ENCODE measurements around the gene GSE1. TPM values are rescaled to one million over a fixed set of nuclear protein-coding genes. Genes with fewer than 3 reads are reported as not detected.

The GSE1 gene
- total and polyA plus RNA-seq, 2 experiments from 2014 or later, result 32.4 to 135 TPM

GRCh38 chr16:85593494-85594221, 19.5 kb upstream of the GSE1 start:
- no peak overlapping the region for H3K4me3 Mint-ChIP-seq
- H3K4me1 Mint-ChIP-seq, result peaks cover 32% of the 10 kb centered on the region
- H3K36me3 Mint-ChIP-seq (ENCODE audit: low read depth), result no peaks in the 10 kb centered on the region; the same call in 2 of the 3 replicates
- H3K4me2 ChIP-seq, result peak overlapping the region; percentile 48; the same call in 1 of the 2 replicates
- DNase-seq (ENCODE audit: low spot score), result no peak
- no peaks in the 10 kb centered on the region for H3K9me3 Mint-ChIP-seq
- H3K27me3 Mint-ChIP-seq (ENCODE audit: insufficient read depth, low read depth, poor library complexity), result peaks cover 5% of the 10 kb centered on the region
- H3K27me3 ChIP-seq (ENCODE audit: insufficient read depth), result no peaks in the 10 kb centered on the region
- H4K20me1 ChIP-seq (replicated peaks; ENCODE audit: insufficient read depth), result no peaks in the 10 kb centered on the region; the same call in 1 of the 2 replicates
- no peak overlapping the region for H3K27ac Mint-ChIP-seq
- ATAC-seq, result peak; percentile 24
- H2AFZ ChIP-seq, result no peak overlapping the region
- H3K4me1 ChIP-seq (ENCODE audit: insufficient read depth), result peaks cover 16% of the 10 kb centered on the region
- H3K9me2 ChIP-seq (ENCODE audit: insufficient read depth), result peaks cover 6% of the 10 kb centered on the region; the same call in 1 of the 2 replicates
- H3K79me2 ChIP-seq (replicated peaks; ENCODE audit: insufficient read depth), result peaks cover 29% of the 10 kb centered on the region
- peaks cover 11% of the 10 kb centered on the region; the same call in 1 of the 2 replicates for H3F3A ChIP-seq (replicated peaks; ENCODE audit: low read depth)
- no peak overlapping the region for H3K4me3 ChIP-seq
- H3K36me3 ChIP-seq (ENCODE audit: insufficient read depth), result no peaks in the 10 kb centered on the region
- H3K27ac ChIP-seq (ENCODE audit: low read depth), result no peak overlapping the region
- TF ChIP-seq ZNF114 (CRISPR knock-in tag; IDR thresholded peaks at IDR 0.05), result no peak
- TF ChIP-seq NANOG (IDR thresholded peaks at IDR 0.05; ENCODE audit: borderline replicate concordance), result no peak
- TF ChIP-seq EZH2phosphoT487 (IDR thresholded peaks at IDR 0.05; ENCODE audit: unreplicated experiment), result no peak
- TF ChIP-seq CREB1 (CRISPR knock-in tag; IDR thresholded peaks at IDR 0.05; ENCODE audit: low read depth), result no peak
- no peak for TF ChIP-seq JUNB (IDR thresholded peaks at IDR 0.05; ENCODE audit: unreplicated experiment)
- TF ChIP-seq CTCF (conservative IDR thresholded peaks at IDR 0.05; ENCODE audit: low read depth in 2 of 2), result no peak

- no peaks in the 10 kb centered on the region for H3K9me3 Mint-ChIP-seq
- peaks cover 10% of the 10 kb centered on the region; the same call in 1 of the 2 replicates for H3F3A ChIP-seq (replicated peaks; ENCODE audit: low read depth)
- no peak for DNase-seq (ENCODE audit: low spot score)
- no peak overlapping the region for H3K4me3 Mint-ChIP-seq
- H3K27ac ChIP-seq (ENCODE audit: low read depth), result no peak overlapping the region
- H4K20me1 ChIP-seq (replicated peaks; ENCODE audit: insufficient read depth), result no peaks in the 10 kb centered on the region; the same call in 1 of the 2 replicates
- H3K4me2 ChIP-seq, result no peak overlapping the region
- H3K27ac Mint-ChIP-seq, result no peak overlapping the region
- H3K36me3 Mint-ChIP-seq (ENCODE audit: low read depth), result no peaks in the 10 kb centered on the region; the same call in 2 of the 3 replicates
- H3K27me3 ChIP-seq (ENCODE audit: insufficient read depth), result no peaks in the 10 kb centered on the region
- H3K27me3 Mint-ChIP-seq (ENCODE audit: insufficient read depth, low read depth, poor library complexity), result peaks cover 7% of the 10 kb centered on the region
- peaks cover 6% of the 10 kb centered on the region; the same call in 1 of the 2 replicates for H3K9me2 ChIP-seq (ENCODE audit: insufficient read depth)
- H3K4me1 Mint-ChIP-seq, result peaks cover 37% of the 10 kb centered on the region
- no peaks in the 10 kb centered on the region for H3K36me3 ChIP-seq (ENCODE audit: insufficient read depth)
- peaks cover 23% of the 10 kb centered on the region for H3K79me2 ChIP-seq (replicated peaks; ENCODE audit: insufficient read depth)
- ATAC-seq, result no peak
- H3K4me1 ChIP-seq (ENCODE audit: insufficient read depth), result peaks cover 14% of the 10 kb centered on the region; the same call in 1 of the 2 replicates
- H2AFZ ChIP-seq, result no peak overlapping the region
- no peak overlapping the region for H3K4me3 ChIP-seq
- TF ChIP-seq CREB1 (CRISPR knock-in tag; IDR thresholded peaks at IDR 0.05; ENCODE audit: low read depth) (no peak), REST (IDR thresholded peaks at IDR 0.05; ENCODE audit: unreplicated experiment) (no peak), CTCF (conservative IDR thresholded peaks at IDR 0.05; ENCODE audit: low read depth in 2 of 2) (no peak), ZNF114 (CRISPR knock-in tag; IDR thresholded peaks at IDR 0.05) (no peak), STAT1 (IDR thresholded peaks at IDR 0.05; ENCODE audit: unreplicated experiment) (no peak), NANOG (IDR thresholded peaks at IDR 0.05; ENCODE audit: borderline replicate concordance) (no peak), EZH2 (IDR thresholded peaks at IDR 0.05; ENCODE audit: low read depth, unreplicated experiment) (no peak)
Observed at GRCh38 chr16:85594273-85594977, 18.7 kb upstream of the GSE1 start.
